Gastrocnemius medialis (tissue), 4 donors: ENCODE results near the gene ST6GALNAC3.

Experiments
- POLR2A ChIP-seq, 2 donors: fragments of 450-650 bp; IDR thresholded peaks; one replicate each; pipeline ENCODE4 v1.6.1; 2017; ENCODE audit warnings: antibody characterized with exemption in 2 of 2, mild to moderate bottlenecking in 2 of 2, moderate library complexity in 2 of 2
- TF ChIP-seq, protein P1 (sequence below), 5 experiments: fragments of 450-650 bp in 3 of 5; fragments of 200-600 bp in 2 of 5; sonication (generic) in 2 of 5; IDR thresholded peaks in 4 of 5; conservative IDR thresholded peaks in 1 of 5; 1 replicate in 4 of 5; 2 replicates in 1 of 5; pipeline ENCODE4 v1.5.1; 2016 to 2019; ENCODE audit warnings: antibody characterized with exemption in 5 of 5, mild to moderate bottlenecking in 3 of 5, moderate library complexity in 3 of 5

- TF ChIP-seq POLR2A (IDR thresholded peaks at IDR 0.05) = no peak
- TF ChIP-seq, protein P1, sequence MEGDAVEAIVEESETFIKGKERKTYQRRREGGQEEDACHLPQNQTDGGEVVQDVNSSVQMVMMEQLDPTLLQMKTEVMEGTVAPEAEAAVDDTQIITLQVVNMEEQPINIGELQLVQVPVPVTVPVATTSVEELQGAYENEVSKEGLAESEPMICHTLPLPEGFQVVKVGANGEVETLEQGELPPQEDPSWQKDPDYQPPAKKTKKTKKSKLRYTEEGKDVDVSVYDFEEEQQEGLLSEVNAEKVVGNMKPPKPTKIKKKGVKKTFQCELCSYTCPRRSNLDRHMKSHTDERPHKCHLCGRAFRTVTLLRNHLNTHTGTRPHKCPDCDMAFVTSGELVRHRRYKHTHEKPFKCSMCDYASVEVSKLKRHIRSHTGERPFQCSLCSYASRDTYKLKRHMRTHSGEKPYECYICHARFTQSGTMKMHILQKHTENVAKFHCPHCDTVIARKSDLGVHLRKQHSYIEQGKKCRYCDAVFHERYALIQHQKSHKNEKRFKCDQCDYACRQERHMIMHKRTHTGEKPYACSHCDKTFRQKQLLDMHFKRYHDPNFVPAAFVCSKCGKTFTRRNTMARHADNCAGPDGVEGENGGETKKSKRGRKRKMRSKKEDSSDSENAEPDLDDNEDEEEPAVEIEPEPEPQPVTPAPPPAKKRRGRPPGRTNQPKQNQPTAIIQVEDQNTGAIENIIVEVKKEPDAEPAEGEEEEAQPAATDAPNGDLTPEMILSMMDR (IDR thresholded peaks at IDR 0.05 in 4 of 5, conservative IDR thresholded peaks at IDR 0.05 in 1 of 5) = no peak
Observed at GRCh38 chr1:76080552-76081079, 6.1 kb downstream of the ST6GALNAC3 start.
